Fibroblast of peridontal ligament (primary cell): ENCODE results near the gene SUDS3.

ENCODE experiments used
- DNase-seq: peaks from one replicate; pipeline ENCODE4 v3.0.0-alpha.2; 2010; ENCODE audit errors: extremely low read depth

The SUDS3 gene

DNA sequence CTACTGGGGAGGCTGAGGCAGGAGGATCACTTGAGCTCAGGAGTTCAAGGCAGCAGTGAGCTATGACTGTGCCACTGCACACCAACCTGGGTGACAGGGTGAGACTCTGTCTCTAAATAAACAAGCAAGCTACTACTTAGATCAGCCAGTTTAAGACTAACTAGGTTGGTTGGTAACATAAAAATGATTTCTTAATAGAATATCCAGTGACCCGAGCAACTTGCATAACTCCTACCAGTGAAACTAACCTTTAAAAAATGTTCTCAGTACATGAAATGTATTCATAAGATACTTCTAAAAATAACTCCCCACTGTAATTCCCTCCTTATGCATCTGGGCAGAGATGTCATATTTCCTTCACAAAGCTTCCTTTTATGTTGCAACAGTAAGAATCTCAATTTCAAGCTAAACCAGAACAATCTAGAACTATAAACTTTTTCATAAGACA lies 19.5 kb upstream of the SUDS3 start:
- DNase-seq: peak; percentile 96

GRCh38 chr12:118357257-118358007 lies 18.9 kb upstream of the SUDS3 start:
- DNase-seq: peak; percentile 66

GRCh38 chr12:118358008-118358359 lies 18.4 kb upstream of the SUDS3 start:
- DNase-seq: no peak

GRCh38 chr12:118358612-118359540 lies 17.5 kb upstream of the SUDS3 start:
- DNase-seq: no peak

DNA sequence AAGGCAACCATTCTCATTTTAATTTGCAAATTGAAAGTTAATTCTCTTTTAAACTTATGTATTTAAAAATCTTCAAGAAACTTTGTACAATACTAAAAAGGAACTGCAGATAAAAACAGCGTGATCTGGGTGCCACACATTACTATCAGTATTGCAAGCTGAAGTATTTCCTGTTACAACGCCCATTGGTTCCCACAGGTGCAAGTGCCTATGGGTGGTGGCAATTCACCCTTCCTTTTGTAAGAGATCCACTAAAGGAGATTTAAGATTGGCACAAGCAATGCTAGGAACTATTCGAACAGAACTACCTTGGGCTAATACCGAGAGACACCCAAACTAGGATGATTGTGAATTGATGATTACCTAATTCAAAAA lies 16.8 kb upstream of the SUDS3 start:
- DNase-seq: no peak

- no peak for DNase-seq
Observed at GRCh38 chr12:118361092-118361404, 15.3 kb upstream of the SUDS3 start.

DNA sequence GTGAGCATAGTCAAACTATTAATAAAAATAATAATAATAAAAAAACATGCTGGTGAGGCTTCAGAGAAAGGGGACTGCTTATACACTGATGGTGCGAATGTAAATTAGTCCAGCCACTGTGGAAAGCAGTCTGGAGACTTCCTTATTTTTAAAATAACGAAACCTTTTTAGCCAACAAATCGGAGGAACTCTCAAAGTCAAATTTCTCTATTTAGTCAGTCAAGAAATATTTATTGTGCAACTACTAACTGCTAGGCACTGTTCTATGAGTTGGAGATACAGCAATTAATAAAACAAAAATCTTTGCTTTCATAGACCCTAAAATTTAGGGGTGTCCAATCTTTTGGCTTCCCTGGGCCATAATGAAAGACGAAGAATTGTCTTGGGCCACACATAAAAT lies 14.5 kb upstream of the SUDS3 start:
- no peak for DNase-seq

GRCh38 chr12:118368821-118369220 lies 7.5 kb upstream of the SUDS3 start:
- no peak for DNase-seq

- DNase-seq: peak; percentile 23
Observed at GRCh38 chr12:118370601-118371000, 5.8 kb upstream of the SUDS3 start.

GRCh38 chr12:118371321-118372282 lies 4.8 kb upstream of the SUDS3 start:
- peak; percentile 29 for DNase-seq

- peak; percentile 98 for DNase-seq
Observed at GRCh38 chr12:118372541-118373495, 3.5 kb upstream of the SUDS3 start, which contains the start of gene TAOK3. Gene TAOK3, minus strand, starts transcription at chr12:118372907. Its CDS starts 117,340 bp downstream, at chr12:118255567.

- no peak for DNase-seq
Observed at GRCh38 chr12:118373616-118374015, 2.7 kb upstream of the SUDS3 start.

DNA sequence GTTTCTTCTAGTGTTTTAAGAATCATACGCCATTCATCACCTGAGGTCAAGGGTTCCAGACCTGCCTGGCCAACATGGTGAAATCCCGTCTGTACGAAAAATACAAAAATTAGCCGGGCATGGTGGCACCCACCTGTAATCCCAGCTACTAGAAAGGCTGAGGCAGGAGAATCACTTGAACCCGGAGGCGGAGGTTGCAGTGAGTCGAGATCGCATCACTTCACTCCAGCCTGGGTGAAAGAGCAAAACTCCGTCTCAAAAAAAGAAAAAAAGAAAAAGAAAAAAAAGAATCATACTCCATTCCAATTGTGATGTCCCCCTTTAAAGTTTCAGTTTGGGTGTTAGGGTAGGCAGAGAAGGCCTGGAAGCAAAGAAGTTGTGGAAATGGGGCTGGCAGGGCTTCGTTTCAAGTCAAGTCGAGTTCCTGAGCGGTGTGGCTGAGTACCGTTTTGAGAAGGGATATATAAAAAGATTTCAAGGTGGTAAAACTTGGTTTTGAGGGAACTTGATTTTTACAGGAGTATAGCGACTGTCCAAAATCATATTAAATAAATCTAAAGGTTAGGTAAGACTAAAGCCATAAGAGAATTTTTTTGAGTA lies 2.1 kb upstream of the SUDS3 start:
- DNase-seq: no peak

DNA sequence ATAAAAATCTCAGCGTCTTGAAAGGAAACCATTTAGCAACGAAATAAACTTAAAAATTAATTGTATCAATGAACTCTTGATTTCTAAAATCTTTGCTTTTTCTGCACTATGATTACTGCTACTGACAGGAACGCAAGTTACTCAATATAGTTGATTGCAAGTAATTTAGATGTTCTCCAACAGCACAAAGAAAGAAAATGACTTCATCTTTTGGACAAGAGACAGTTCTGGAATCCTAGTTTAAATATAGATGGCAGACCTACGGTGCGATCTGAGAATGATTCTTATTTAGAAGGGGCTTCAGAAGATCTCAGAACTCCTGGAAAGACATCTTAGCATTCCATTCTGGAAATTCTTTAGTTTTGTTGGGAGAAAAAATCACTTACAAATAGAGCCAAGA lies 1.4 kb upstream of the SUDS3 start:
- DNase-seq: peak; percentile 83

- DNase-seq: no peak
Observed at GRCh38 chr12:118375348-118375747, 1.0 kb upstream of the SUDS3 start.

DNA sequence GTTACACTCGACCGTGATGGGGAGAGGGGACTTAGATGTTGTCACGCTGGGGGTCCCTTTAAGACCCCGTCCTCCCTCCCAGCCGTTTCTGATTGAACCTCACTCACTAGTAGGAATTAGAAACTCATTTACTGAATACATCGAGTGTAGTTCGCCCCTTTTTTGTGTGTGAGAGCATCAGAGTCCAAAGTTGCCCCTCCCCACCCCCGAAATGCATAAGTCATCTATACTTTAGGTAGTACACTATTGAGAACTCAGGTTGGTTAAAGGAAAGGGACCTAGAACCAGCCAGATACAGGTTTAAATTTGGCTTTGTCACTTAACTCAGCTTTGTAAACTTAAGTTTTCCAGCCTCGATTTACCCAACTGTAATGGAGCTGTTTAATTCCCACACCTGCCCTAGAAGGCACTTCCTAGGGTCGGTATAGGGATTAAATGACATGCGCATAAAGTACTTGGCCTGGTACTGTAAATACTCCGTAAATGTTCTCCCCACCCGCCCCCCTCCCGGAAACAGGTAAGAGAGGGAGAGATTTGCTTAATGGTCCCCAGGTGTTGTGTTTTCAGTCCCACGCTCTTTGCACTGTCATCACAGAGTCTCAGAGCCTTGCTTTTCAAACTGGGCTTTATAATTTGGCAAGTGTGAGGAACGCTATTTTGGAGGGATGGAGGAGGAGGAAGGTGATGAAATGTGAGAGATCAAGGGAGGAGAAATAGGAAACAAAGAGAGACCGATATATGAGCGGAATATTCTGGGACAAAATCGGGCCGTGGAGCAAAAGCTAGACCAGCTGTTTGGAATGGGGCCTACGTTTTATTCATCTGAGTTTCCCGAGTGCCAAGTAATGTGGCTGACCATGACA lies 897 bp downstream of the SUDS3 start:
- DNase-seq: no peak

GRCh38 chr12:118377884-118378470 lies 1.6 kb downstream of the SUDS3 start:
- DNase-seq: peak; percentile 76

GRCh38 chr12:118391424-118391823 lies 15.1 kb downstream of the SUDS3 start:
- peak; percentile 15 for DNase-seq

DNA sequence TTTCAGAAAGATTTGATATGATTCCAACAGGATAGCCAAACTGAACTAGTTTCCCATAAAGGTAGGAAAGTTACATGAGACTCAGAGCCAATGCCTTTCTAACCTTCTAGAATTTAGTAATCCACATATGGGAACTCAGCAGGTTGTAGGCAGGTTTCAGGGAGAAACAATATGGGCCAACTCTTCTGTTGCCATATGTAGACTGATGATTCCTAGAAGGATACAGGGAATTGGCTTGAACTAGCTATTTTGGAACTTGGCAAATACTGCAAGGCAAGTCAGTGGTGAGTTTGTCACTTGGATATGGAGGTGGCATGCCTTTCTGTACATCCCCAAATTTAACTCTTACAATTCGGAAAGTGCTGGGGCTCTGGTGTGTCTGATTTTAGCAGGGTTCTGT lies 15.5 kb downstream of the SUDS3 start:
- DNase-seq: no peak
